Astrocyte (in vitro differentiated cells and primary cell): ENCODE results near the gene MBOAT7. TPM values are rescaled to one million over a fixed set of nuclear protein-coding genes. Genes with fewer than 3 reads are reported as not detected.
A peak's percentile ranks its signal among the peaks of the same experiment; 100 is the strongest.

ENCODE experiments used
- DNase-seq: peaks from one replicate; pipeline ENCODE4 v3.0.0-alpha.2; 2010; ENCODE audit warnings: low read depth
- FAIRE-seq: peaks from 2 replicates; lab custom pipeline; 2011; peaks lifted over from hg19 to GRCh38; lab: Jason Lieb, UNC
- H2AFZ ChIP-seq: 2 replicates; pipeline ENCODE4 v1.6.0; 2012; ENCODE audit warnings: low read depth, low read length, inconsistent platforms
- H3K27ac ChIP-seq: 2 replicates; pipeline ENCODE4 v1.5.1; 2011; ENCODE audit warnings: low read depth, low read length, inconsistent platforms
- H3K27me3 ChIP-seq: 2 replicates; pipeline ENCODE4 v1.6.0; 2011; ENCODE audit warnings: low read length, inconsistent platforms; ENCODE audit not compliant: insufficient read depth
- H3K36me3 ChIP-seq: 2 replicates; pipeline ENCODE4 v1.5.1; 2011; ENCODE audit warnings: low read length, inconsistent platforms; ENCODE audit not compliant: insufficient read depth
- H3K4me1 ChIP-seq: 2 replicates; pipeline ENCODE4 v1.5.1; 2011; ENCODE audit warnings: low read length, inconsistent platforms; ENCODE audit not compliant: insufficient read depth
- H3K4me2 ChIP-seq: 2 replicates; pipeline ENCODE4 v1.6.0; 2012; ENCODE audit warnings: low read length, inconsistent platforms
- H3K4me3 ChIP-seq: 2 replicates; pipeline ENCODE4 v1.5.1; 2011; ENCODE audit warnings: low read depth, mild to moderate bottlenecking, low read length, inconsistent platforms; ENCODE audit not compliant: insufficient read depth
- H3K79me2 ChIP-seq: 2 replicates; pipeline ENCODE4 v1.6.0; 2012; ENCODE audit warnings: mild to moderate bottlenecking, low read length, inconsistent platforms; ENCODE audit not compliant: insufficient read depth
- H3K9ac ChIP-seq: 2 replicates; pipeline ENCODE4 v1.6.0; 2012; ENCODE audit warnings: mild to moderate bottlenecking, low read length, inconsistent platforms
- H3K9me3 ChIP-seq: 2 replicates; pipeline ENCODE4 v1.5.1; 2012; ENCODE audit warnings: low read depth, mild to moderate bottlenecking, low read length, inconsistent platforms; ENCODE audit not compliant: insufficient read depth
- H4K20me1 ChIP-seq: 2 replicates; pipeline ENCODE4 v1.6.0; 2012; ENCODE audit warnings: low read length, inconsistent platforms; ENCODE audit not compliant: insufficient read depth
- H3K27ac Mint-ChIP-seq: one replicate; pipeline ENCODE4 v1.8.0; 2021; ENCODE audit warnings: mild to moderate bottlenecking, mixed read lengths; ENCODE audit not compliant: unreplicated experiment
- H3K27me3 Mint-ChIP-seq: one replicate; pipeline ENCODE4 v1.8.0; 2021; ENCODE audit warnings: low read depth, mixed read lengths; ENCODE audit not compliant: unreplicated experiment
- H3K36me3 Mint-ChIP-seq: one replicate; pipeline ENCODE4 v1.8.0; 2021; ENCODE audit warnings: low read depth, mixed read lengths; ENCODE audit not compliant: unreplicated experiment
- H3K4me1 Mint-ChIP-seq: one replicate; pipeline ENCODE4 v1.8.0; 2021; ENCODE audit warnings: low read depth, mixed read lengths; ENCODE audit not compliant: unreplicated experiment
- H3K4me3 Mint-ChIP-seq: one replicate; pipeline ENCODE4 v1.8.0; 2021; ENCODE audit warnings: mild to moderate bottlenecking, moderate library complexity, mixed read lengths; ENCODE audit not compliant: unreplicated experiment
- H3K9me3 Mint-ChIP-seq: one replicate; pipeline ENCODE4 v1.8.0; 2021; ENCODE audit warnings: mild to moderate bottlenecking, mixed read lengths; ENCODE audit not compliant: unreplicated experiment
- CTCF ChIP-seq: IDR thresholded peaks from 2 replicates; pipeline ENCODE4 v1.5.1; 2011; ENCODE audit warnings: low read depth, mild to moderate bottlenecking, inconsistent platforms, low read length, moderate library complexity; ENCODE audit not compliant: insufficient read depth
- EZH2 ChIP-seq: IDR thresholded peaks from 2 replicates; pipeline ENCODE4 v1.6.1; 2012; ENCODE audit warnings: mild to moderate bottlenecking, low read length, inconsistent platforms; ENCODE audit not compliant: insufficient read depth
- total RNA-seq: library from RNA; stranded (reverse); gene quantifications from 2 replicates; pipeline ENCODE4 v1.2.1, GENCODE V29; 2021

MBOAT7 gene
- total RNA-seq, 1 donor from 2014 or later: 162 TPM

- Histone ChIP-seq H3K36me3 (peaks cover 51% of the 10 kb centered on the region), H3K9ac (peak overlapping the region; percentile 56), H3K4me3 (no peak overlapping the region), H3K9me3 (no peaks in the 10 kb centered on the region), H3K79me2 (peaks cover 84% of the 10 kb centered on the region), H4K20me1 (peaks cover 90% of the 10 kb centered on the region), H3K27me3 (no peaks in the 10 kb centered on the region), H3K4me2 (peak overlapping the region; percentile 97), H3K4me1 (peaks cover 55% of the 10 kb centered on the region), H3K27ac (no peak overlapping the region), H2AFZ (no peak overlapping the region)
- TF ChIP-seq CTCF: no peak
- no peak for TF ChIP-seq EZH2
- Mint-ChIP-seq H3K36me3 (peaks cover 25% of the 10 kb centered on the region), H3K27me3 (no peaks in the 10 kb centered on the region), H3K4me3 (peak overlapping the region; percentile 74), H3K9me3 (no peaks in the 10 kb centered on the region), H3K4me1 (peaks cover 44% of the 10 kb centered on the region), H3K27ac (no peak overlapping the region)
- FAIRE-seq (no peak), DNase-seq (no peak)
These were observed 15.5 kb upstream of the MBOAT7 start for GRCh38 chr19:54204767-54205468.

GRCh38 chr19:54203151-54203611, 13.8 kb upstream of the MBOAT7 start:
- Histone ChIP-seq H3K4me1 (peaks cover 38% of the 10 kb centered on the region), H3K27ac (no peak overlapping the region), H3K79me2 (peaks cover 80% of the 10 kb centered on the region), H3K36me3 (peaks cover 51% of the 10 kb centered on the region), H4K20me1 (peaks cover 72% of the 10 kb centered on the region), H3K9me3 (no peaks in the 10 kb centered on the region), H3K9ac (peak overlapping the region; percentile 93), H3K27me3 (no peaks in the 10 kb centered on the region), H3K4me3 (peak overlapping the region; percentile 88), H2AFZ (no peak overlapping the region), H3K4me2 (peak overlapping the region; percentile 97)
- FAIRE-seq (no peak), DNase-seq (no peak)
- peak overlapping the region; percentile 26 for H3K27ac Mint-ChIP-seq
- H3K4me3 Mint-ChIP-seq: peak overlapping the region; percentile 99
- TF ChIP-seq EZH2: no peak
- peaks cover 36% of the 10 kb centered on the region for H3K4me1 Mint-ChIP-seq
- H3K9me3 Mint-ChIP-seq: no peaks in the 10 kb centered on the region
- H3K36me3 Mint-ChIP-seq: peaks cover 19% of the 10 kb centered on the region
- H3K27me3 Mint-ChIP-seq: no peaks in the 10 kb centered on the region

GRCh38 chr19:54201980-54202379, 12.6 kb upstream of the MBOAT7 start:
- no peaks in the 10 kb centered on the region for H3K27me3 Mint-ChIP-seq
- Histone ChIP-seq H2AFZ (no peak overlapping the region), H3K4me2 (peak overlapping the region; percentile 97), H3K79me2 (peaks cover 68% of the 10 kb centered on the region), H3K27ac (peak overlapping the region; percentile 97), H3K27me3 (no peaks in the 10 kb centered on the region), H3K9me3 (no peaks in the 10 kb centered on the region), H4K20me1 (peaks cover 60% of the 10 kb centered on the region), H3K9ac (peak overlapping the region; percentile 93), H3K36me3 (peaks cover 42% of the 10 kb centered on the region), H3K4me3 (peak overlapping the region; percentile 88), H3K4me1 (peaks cover 38% of the 10 kb centered on the region)
- H3K4me1 Mint-ChIP-seq: peaks cover 32% of the 10 kb centered on the region
- TF ChIP-seq EZH2: no peak
- TF ChIP-seq CTCF: no peak
- peaks cover 18% of the 10 kb centered on the region for H3K36me3 Mint-ChIP-seq
- H3K4me3 Mint-ChIP-seq: peak overlapping the region; percentile 99
- DNase-seq: no peak
- H3K27ac Mint-ChIP-seq: peak overlapping the region; percentile 100
- no peak for FAIRE-seq
- no peaks in the 10 kb centered on the region for H3K9me3 Mint-ChIP-seq
